Esophagus muscularis mucosa (tissue), 4 donors: ENCODE data around the gene RNF11.

Experiments used
- CTCF ChIP-seq, 3 experiments: fragments of 200-600 bp in 2 of 3; fragments of 450-650 bp in 1 of 3; sonication (generic) in 2 of 3; IDR thresholded peaks; one replicate each; pipeline ENCODE4 v1.5.1; 2017 to 2019; ENCODE audit warnings: antibody characterized with exemption in 3 of 3, mild to moderate bottlenecking in 2 of 3, moderate library complexity in 1 of 3
- EP300 ChIP-seq: sonication (generic); formaldehyde crosslinking; IDR thresholded peaks from one replicate; pipeline ENCODE4 v1.6.1; 2017; ENCODE audit warnings: antibody characterized with exemption
- POLR2A ChIP-seq: fragments of 450-650 bp; IDR thresholded peaks from one replicate; pipeline ENCODE4 v1.6.1; 2017; ENCODE audit warnings: antibody characterized with exemption, moderate library complexity, mild to moderate bottlenecking, low read depth
- POLR2AphosphoS5 ChIP-seq, 2 donors: sonication (generic); formaldehyde crosslinking; IDR thresholded peaks; one replicate each; pipeline ENCODE4 v1.6.1; 2017; ENCODE audit warnings: antibody characterized with exemption in 2 of 2

DNA sequence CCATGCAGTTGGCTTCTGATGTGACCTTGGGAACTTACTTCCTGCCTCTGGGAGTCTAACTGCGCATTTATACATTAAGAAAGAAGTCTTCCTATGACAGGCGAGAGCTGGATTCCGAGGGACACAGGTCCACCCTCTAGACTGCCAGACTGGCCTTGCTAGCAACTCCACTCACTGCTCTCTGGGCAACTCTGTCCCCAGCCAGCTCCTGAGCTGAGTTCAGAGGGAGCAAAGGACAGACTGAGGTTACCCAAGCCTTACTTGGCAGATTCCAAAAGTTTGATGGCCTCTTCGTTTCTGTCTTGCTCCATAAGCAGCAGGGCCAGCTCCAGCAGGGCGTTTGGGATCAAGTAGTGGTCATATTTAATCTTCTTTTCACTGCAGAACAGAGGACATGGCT lies 52.5 kb downstream of the RNF11 start:
- TF ChIP-seq CTCF (IDR thresholded peaks at IDR 0.05) (no peak), POLR2A (no peak), POLR2AphosphoS5 (IDR thresholded peaks at IDR 0.05) (no peak), EP300 (no peak)
